Measurements from ENCODE around the gene GRIN2A.

Gene GRIN2A

DNA sequence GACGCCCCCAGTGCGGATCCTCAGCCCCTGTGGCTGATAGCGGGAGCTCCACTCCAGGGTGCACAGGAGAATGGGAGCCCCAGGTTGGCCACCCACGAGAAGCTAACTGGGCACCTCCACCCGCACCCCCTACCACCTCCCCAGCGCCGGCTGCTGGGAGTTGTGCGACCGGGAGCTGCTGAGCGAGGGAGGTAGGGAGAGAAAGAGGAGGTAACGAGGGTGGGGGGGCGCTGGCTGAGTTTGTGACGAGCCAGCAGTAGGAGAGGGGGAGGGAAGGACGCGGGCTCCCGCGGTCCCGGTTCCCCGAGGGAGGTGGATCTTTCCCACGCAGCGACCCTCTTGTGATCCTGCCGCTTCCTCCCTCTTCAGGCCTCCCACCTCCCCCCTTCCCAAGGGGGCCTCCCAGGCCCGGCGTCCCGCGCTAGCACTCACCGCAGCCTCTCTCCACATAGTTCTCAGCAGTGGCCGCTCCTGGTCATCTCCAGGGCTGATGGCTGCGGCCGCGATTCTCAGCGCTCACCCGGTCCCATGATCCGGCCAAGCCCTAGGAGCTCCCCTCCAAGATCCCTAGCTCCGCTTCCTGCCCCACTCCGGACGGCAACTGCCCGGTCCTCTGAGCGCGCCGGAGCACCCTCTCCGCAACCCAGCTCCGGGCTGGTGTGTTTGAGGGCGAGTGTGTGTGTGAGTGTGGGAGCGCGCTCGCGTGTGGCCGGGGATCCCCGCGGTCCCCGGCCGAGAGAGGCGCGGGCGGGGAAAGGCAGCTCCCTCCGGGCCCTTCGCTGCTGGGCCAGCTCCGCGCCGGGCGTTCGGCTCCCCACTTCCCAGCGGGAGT is at the start of gene GRIN2A:
Gene GRIN2A, minus strand, starts transcription at position 207 of the 832 bp plus-strand sequence. CDS start 2,017 bp downstream, outside the sequence.
- H3K27me3 ChIP-seq (ENCODE audit: insufficient read depth, insufficient read length) = peaks cover 22% of the 10 kb centered on the region
- H3K4me1 ChIP-seq (ENCODE audit: insufficient read depth, insufficient read length) = peaks cover 10% of the 10 kb centered on the region
- no peak for DNase-seq (ENCODE audit: low read depth, low spot score)
- H3K4me3 ChIP-seq (ENCODE audit: insufficient read length, low read depth) = peak within 1 kb of the TSS; percentile 79
- peak within 1 kb of the TSS; percentile 86 for H3K9ac ChIP-seq (ENCODE audit: insufficient read length, low read depth)
- TF ChIP-seq YY1 (IDR thresholded peaks at IDR 0.05; ENCODE audit: insufficient read depth, insufficient read length) (no peak), ZNF274 (IDR thresholded peaks at IDR 0.05; ENCODE audit: low read depth, low read length) (no peak), SUZ12 (IDR thresholded peaks at IDR 0.05; ENCODE audit: extremely low read depth, insufficient read depth, insufficient read length) (no peak)
- H3K36me3 ChIP-seq (ENCODE audit: insufficient read depth, insufficient read length, low read length) = peaks cover 4% of the 10 kb centered on the region
- H3K9me3 ChIP-seq (ENCODE audit: insufficient read depth, low read length) = no peaks in the 10 kb centered on the region

- H3K9ac ChIP-seq (ENCODE audit: insufficient read length, low read depth) = no peak overlapping the region
- no peaks in the 10 kb centered on the region for H3K27me3 ChIP-seq (ENCODE audit: insufficient read depth, insufficient read length)
- DNase-seq (ENCODE audit: low read depth, low spot score) = no peak
- H3K4me3 ChIP-seq (ENCODE audit: insufficient read length, low read depth) = no peak overlapping the region
- no peaks in the 10 kb centered on the region for H3K36me3 ChIP-seq (ENCODE audit: insufficient read depth, insufficient read length, low read length)
- TF ChIP-seq SUZ12 (IDR thresholded peaks at IDR 0.05; ENCODE audit: extremely low read depth, insufficient read depth, insufficient read length) (no peak), YY1 (IDR thresholded peaks at IDR 0.05; ENCODE audit: insufficient read depth, insufficient read length) (no peak), ZNF274 (IDR thresholded peaks at IDR 0.05; ENCODE audit: low read depth, low read length) (no peak)
- peaks cover 4% of the 10 kb centered on the region for H3K4me1 ChIP-seq (ENCODE audit: insufficient read depth, insufficient read length)
- peaks cover 12% of the 10 kb centered on the region; the same call in 1 of the 2 replicates for H3K9me3 ChIP-seq (ENCODE audit: insufficient read depth, low read length)
Measured at GRCh38 chr16:10231563-10231962, 49.3 kb upstream of the GRIN2A start.

- Histone ChIP-seq H3K36me3 (ENCODE audit: insufficient read depth, insufficient read length, low read length) (no peaks in the 10 kb centered on the region), H3K4me1 (ENCODE audit: insufficient read depth, insufficient read length) (peaks cover 4% of the 10 kb centered on the region), H3K4me3 (ENCODE audit: insufficient read length, low read depth) (no peak overlapping the region), H3K27me3 (ENCODE audit: insufficient read depth, insufficient read length) (no peaks in the 10 kb centered on the region), H3K9me3 (ENCODE audit: insufficient read depth, low read length) (peaks cover 12% of the 10 kb centered on the region; the same call in 1 of the 2 replicates), H3K9ac (ENCODE audit: insufficient read length, low read depth) (no peak overlapping the region)
- no peak for TF ChIP-seq ZNF274 (IDR thresholded peaks at IDR 0.05; ENCODE audit: low read depth, low read length)
- TF ChIP-seq SUZ12 (IDR thresholded peaks at IDR 0.05; ENCODE audit: extremely low read depth, insufficient read depth, insufficient read length) = no peak
- DNase-seq (ENCODE audit: low read depth, low spot score) = no peak
Measured at GRCh38 chr16:10228779-10229178, 46.6 kb upstream of the GRIN2A start.

- Histone ChIP-seq H3K9me3 (ENCODE audit: insufficient read depth, low read length) (peaks cover 4% of the 10 kb centered on the region; the same call in 1 of the 2 replicates), H3K9ac (ENCODE audit: insufficient read length, low read depth) (no peak overlapping the region), H3K4me3 (ENCODE audit: insufficient read length, low read depth) (no peak overlapping the region), H3K27me3 (ENCODE audit: insufficient read depth, insufficient read length) (no peaks in the 10 kb centered on the region), H3K4me1 (ENCODE audit: insufficient read depth, insufficient read length) (peaks cover 8% of the 10 kb centered on the region), H3K36me3 (ENCODE audit: insufficient read depth, insufficient read length, low read length) (no peaks in the 10 kb centered on the region)
- no peak for DNase-seq (ENCODE audit: low read depth, low spot score)
- TF ChIP-seq ZNF274 (IDR thresholded peaks at IDR 0.05; ENCODE audit: low read depth, low read length) (no peak), YY1 (IDR thresholded peaks at IDR 0.05; ENCODE audit: insufficient read depth, insufficient read length) (no peak), SUZ12 (IDR thresholded peaks at IDR 0.05; ENCODE audit: extremely low read depth, insufficient read depth, insufficient read length) (no peak)
Measured at GRCh38 chr16:10226987-10227306, 44.7 kb upstream of the GRIN2A start.

DNA sequence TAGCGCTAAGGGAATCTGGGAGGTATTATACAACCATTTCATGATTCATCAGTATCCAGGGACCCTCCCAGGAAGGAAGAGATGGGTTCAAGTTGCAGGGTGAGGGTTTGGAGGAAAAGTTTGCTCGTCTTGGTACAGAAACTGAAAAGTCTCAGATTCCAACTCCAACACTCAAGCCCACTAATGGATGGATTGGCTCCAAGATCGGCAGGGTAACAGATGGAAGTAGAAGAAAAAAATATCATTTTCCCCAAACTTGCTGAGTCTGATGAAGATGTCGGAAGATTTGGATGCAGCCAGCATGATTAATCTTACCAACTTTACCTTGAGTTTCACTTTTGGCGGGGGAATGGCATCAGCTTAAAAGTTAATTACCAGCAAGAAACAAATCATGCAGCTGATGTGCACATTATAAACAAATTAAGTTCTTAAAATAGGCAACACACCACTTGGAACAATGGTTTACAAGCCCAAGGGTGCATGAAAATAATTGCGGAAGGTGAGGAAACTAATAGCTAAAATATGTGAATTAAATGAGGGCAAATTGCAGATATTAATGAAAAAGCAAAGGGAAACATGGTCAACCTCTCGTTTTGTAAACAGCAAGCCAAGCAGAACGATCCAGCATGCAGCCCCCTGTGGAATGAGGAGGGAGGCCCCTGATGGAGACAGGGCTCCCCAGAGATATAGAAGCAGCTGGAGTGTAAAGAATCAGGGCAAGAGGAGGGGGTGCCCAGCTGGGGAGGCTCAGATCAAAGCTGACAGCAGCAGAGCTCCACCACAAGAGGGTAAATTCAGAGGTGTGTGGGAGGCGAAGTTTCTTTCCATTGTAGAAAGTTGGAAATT is 44.1 kb upstream of the GRIN2A start:
- H3K36me3 ChIP-seq (ENCODE audit: insufficient read depth, insufficient read length, low read length) = no peaks in the 10 kb centered on the region
- no peak overlapping the region for H3K4me3 ChIP-seq (ENCODE audit: insufficient read length, low read depth)
- no peaks in the 10 kb centered on the region for H3K9me3 ChIP-seq (ENCODE audit: insufficient read depth, low read length)
- H3K4me1 ChIP-seq (ENCODE audit: insufficient read depth, insufficient read length) = peaks cover 8% of the 10 kb centered on the region
- H3K27me3 ChIP-seq (ENCODE audit: insufficient read depth, insufficient read length) = no peaks in the 10 kb centered on the region
- no peak overlapping the region for H3K9ac ChIP-seq (ENCODE audit: insufficient read length, low read depth)
- no peak for DNase-seq (ENCODE audit: low read depth, low spot score)
- TF ChIP-seq ZNF274 (IDR thresholded peaks at IDR 0.05; ENCODE audit: low read depth, low read length) (no peak), YY1 (IDR thresholded peaks at IDR 0.05; ENCODE audit: insufficient read depth, insufficient read length) (no peak), SUZ12 (IDR thresholded peaks at IDR 0.05; ENCODE audit: extremely low read depth, insufficient read depth, insufficient read length) (no peak)

GRCh38 chr16:10225653-10226052 is 43.4 kb upstream of the GRIN2A start:
- Histone ChIP-seq H3K4me1 (ENCODE audit: insufficient read depth, insufficient read length) (peaks cover 8% of the 10 kb centered on the region), H3K4me3 (ENCODE audit: insufficient read length, low read depth) (no peak overlapping the region), H3K9me3 (ENCODE audit: insufficient read depth, low read length) (no peaks in the 10 kb centered on the region), H3K27me3 (ENCODE audit: insufficient read depth, insufficient read length) (no peaks in the 10 kb centered on the region), H3K9ac (ENCODE audit: insufficient read length, low read depth) (no peak overlapping the region), H3K36me3 (ENCODE audit: insufficient read depth, insufficient read length, low read length) (no peaks in the 10 kb centered on the region)
- TF ChIP-seq YY1 (IDR thresholded peaks at IDR 0.05; ENCODE audit: insufficient read depth, insufficient read length) (no peak), ZNF274 (IDR thresholded peaks at IDR 0.05; ENCODE audit: low read depth, low read length) (no peak), SUZ12 (IDR thresholded peaks at IDR 0.05; ENCODE audit: extremely low read depth, insufficient read depth, insufficient read length) (no peak)
- DNase-seq (ENCODE audit: low read depth, low spot score) = no peak

DNA sequence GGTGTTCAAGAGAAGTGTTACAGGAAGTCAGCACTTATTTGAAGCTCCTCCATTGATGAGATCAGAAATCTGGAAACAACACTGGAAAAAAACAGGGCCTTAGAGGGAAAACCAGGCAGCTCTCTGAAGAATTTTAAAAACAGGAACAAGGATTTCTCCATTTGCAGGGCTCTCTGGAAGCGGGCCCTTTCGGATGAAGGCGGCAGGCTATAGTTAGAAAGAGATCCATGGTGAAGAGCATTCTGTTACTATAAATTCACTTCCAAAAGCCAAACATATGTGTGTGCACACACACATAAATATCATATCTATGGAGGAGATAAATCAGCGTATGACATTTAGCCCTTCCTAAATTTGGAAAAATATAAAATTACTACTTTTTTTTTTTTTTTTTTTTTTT is 42.6 kb upstream of the GRIN2A start:
- DNase-seq (ENCODE audit: low read depth, low spot score) = no peak
- Histone ChIP-seq H3K4me1 (ENCODE audit: insufficient read depth, insufficient read length) (peaks cover 8% of the 10 kb centered on the region), H3K9ac (ENCODE audit: insufficient read length, low read depth) (no peak overlapping the region), H3K9me3 (ENCODE audit: insufficient read depth, low read length) (no peaks in the 10 kb centered on the region), H3K4me3 (ENCODE audit: insufficient read length, low read depth) (no peak overlapping the region), H3K36me3 (ENCODE audit: insufficient read depth, insufficient read length, low read length) (no peaks in the 10 kb centered on the region), H3K27me3 (ENCODE audit: insufficient read depth, insufficient read length) (no peaks in the 10 kb centered on the region)
- TF ChIP-seq ZNF274 (IDR thresholded peaks at IDR 0.05; ENCODE audit: low read depth, low read length) (no peak), YY1 (IDR thresholded peaks at IDR 0.05; ENCODE audit: insufficient read depth, insufficient read length) (no peak), SUZ12 (IDR thresholded peaks at IDR 0.05; ENCODE audit: extremely low read depth, insufficient read depth, insufficient read length) (no peak)

Measured in NT2/D1 (cell line).